Transverse colon (tissue), 3 donors: ENCODE measurements around the gene SPATA31C1.

Experiments
- CTCF ChIP-seq, 5 experiments: fragments of 200-600 bp in 3 of 5; fragments of 450-650 bp in 2 of 5; sonication (generic) in 3 of 5; IDR thresholded peaks; 1 replicate in 2 of 5; 2 replicates in 3 of 5; pipeline ENCODE4 v1.5.1; 2016 to 2017; ENCODE audit warnings: antibody characterized with exemption in 5 of 5, inconsistent platforms in 3 of 5, mild to moderate bottlenecking in 2 of 5, moderate library complexity in 1 of 5
- POLR2A ChIP-seq: fragments of 450-650 bp; IDR thresholded peaks from one replicate; pipeline ENCODE4 v1.6.1; 2016; ENCODE audit warnings: antibody characterized with exemption, mild to moderate bottlenecking, moderate library complexity

GRCh38 chr9:87964826-87965225 lies 47.1 kb downstream of the SPATA31C1 start:
- TF ChIP-seq CTCF (IDR thresholded peaks at IDR 0.05) = no peak
- no peak for TF ChIP-seq POLR2A
